Subcutaneous adipose tissue (tissue), 4 donors: ENCODE data around the gene CERS6. TPM values are rescaled to one million over a fixed set of nuclear protein-coding genes. Genes with fewer than 3 reads are reported as not detected.

ENCODE experiments used
- total RNA-seq, 4 donors: library from RNA; depleted of rRNA; stranded (reverse); fragments of >200 nt; gene quantifications; one replicate each; pipeline ENCODE4 v1.1.0, GENCODE V29; 2016
- TF ChIP-seq, protein P1 (sequence below): fragments of 450-650 bp; IDR thresholded peaks from one replicate; pipeline ENCODE4 v1.5.1; 2016; ENCODE audit warnings: low read depth, mild to moderate bottlenecking, control low read depth, antibody characterized with exemption, moderate library complexity

CERS6 gene
- total RNA-seq, 4 donors from 2014 or later, result 51.7 to 77.1 (median 59.3) TPM

DNA sequence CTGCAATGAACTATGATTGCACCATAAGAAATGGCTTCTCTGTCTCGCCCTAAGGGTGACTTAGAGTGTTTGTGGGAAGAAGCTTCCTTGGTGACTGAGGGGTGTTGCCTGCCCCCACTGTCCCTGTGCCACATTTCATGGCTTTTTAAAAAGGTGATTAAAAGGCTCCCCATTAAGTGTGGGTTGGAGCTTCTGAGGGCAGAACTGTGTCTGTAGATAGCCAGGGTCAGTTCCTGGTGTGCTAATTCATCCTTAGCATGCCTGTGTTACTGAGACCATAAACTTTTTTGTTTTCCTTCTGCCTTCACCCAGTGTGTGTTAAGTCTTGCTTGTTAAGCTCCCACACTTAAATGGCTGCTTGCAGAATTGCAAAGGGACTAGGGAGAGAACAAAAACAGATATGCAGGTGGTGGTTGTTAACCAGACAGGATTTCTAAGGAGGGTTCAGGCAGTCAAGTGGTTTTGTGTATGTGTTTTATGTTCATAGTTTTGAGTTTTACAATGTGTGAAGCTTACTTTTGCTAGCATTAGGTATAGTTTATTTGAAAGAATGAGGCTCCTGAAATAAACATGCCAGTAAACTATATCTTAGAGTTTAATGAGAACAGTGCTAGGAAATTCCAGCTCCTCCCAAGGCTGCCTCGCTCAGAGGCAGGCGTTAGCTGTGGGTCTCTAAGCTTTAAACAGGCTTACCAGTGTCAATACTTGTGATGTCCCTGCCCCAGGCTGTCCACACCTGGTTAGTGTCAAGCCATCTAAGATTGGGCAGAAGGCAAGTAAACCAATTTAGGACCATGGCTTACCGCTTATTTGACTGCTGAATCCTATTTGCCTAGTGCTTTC is 14.5 kb downstream of the CERS6 start:
- TF ChIP-seq, protein P1, sequence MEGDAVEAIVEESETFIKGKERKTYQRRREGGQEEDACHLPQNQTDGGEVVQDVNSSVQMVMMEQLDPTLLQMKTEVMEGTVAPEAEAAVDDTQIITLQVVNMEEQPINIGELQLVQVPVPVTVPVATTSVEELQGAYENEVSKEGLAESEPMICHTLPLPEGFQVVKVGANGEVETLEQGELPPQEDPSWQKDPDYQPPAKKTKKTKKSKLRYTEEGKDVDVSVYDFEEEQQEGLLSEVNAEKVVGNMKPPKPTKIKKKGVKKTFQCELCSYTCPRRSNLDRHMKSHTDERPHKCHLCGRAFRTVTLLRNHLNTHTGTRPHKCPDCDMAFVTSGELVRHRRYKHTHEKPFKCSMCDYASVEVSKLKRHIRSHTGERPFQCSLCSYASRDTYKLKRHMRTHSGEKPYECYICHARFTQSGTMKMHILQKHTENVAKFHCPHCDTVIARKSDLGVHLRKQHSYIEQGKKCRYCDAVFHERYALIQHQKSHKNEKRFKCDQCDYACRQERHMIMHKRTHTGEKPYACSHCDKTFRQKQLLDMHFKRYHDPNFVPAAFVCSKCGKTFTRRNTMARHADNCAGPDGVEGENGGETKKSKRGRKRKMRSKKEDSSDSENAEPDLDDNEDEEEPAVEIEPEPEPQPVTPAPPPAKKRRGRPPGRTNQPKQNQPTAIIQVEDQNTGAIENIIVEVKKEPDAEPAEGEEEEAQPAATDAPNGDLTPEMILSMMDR, result no peak

DNA sequence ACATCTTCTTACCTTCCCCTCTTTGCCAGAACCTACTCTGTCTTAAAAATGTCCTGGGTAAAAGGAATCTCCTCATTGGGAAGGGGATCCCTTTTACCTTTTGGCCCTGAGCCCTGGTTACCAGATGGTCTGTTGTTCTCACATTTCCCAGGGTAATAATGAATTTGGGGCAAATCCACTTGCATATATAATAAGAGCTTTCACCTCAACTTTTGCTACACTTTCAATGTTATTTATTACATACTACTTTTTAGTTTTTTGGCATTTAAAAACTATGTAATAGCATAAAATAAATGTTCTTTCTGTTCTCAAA is 15.0 kb downstream of the CERS6 start:
- TF ChIP-seq, protein P1, result no peak

DNA sequence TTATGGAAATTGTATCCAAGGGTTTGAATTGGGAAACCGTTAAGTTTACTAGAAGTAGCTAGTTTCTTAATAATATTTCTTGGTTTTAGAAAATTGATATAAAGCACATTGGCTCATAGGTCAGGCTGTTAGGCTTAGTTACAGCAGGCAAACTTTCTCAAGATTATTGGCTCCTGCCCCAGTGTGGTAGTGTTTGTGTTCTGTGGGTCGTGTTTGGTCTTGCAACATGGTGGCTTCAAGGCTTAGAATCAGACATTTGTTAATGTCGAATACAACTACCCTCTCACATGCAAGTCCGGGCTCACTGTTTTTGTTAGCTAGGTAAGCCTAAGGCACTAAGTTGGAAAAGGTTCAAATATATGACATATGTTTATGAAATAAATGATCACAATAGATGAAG is 19.6 kb downstream of the CERS6 start:
- TF ChIP-seq, protein P1, result no peak

DNA sequence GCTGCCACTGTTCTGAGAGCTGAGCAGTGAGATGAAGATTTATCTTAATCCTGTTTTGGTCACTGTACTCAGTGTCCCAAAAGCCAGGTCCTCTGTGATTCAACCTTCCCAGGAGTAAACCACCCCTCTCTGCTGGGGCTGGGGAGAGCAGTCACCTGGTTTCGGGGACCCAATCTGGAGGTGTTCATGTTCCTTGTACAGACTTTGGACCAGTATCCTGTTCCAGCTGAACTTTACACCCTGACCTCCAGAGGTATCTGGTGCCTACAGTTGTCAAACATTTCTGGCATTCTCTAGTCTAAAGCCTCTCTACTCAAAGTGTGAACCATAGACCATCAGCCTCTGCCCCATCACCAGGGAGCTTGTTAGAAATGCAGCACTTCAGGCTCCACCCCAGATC is 22.1 kb downstream of the CERS6 start:
- TF ChIP-seq, protein P1, result no peak

DNA sequence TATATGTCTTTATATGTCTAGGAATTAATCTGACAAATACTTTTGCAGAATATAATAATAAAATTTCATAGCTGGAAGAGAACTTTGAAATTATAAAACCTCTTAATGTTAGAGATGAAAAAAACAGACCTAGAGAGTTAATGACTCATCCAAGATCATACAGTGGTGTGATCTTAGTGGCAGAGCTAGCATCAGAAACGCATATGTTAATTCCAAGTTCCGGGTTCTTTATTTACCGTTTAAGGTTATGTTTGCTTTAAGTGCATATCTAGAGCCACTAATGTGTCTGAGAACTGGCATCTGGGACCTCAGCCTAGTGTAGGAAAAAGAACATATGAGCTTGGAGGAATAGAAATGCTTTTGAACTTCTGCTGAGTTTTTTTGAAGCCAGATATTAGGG is 24.3 kb downstream of the CERS6 start:
- TF ChIP-seq, protein P1, result no peak

DNA sequence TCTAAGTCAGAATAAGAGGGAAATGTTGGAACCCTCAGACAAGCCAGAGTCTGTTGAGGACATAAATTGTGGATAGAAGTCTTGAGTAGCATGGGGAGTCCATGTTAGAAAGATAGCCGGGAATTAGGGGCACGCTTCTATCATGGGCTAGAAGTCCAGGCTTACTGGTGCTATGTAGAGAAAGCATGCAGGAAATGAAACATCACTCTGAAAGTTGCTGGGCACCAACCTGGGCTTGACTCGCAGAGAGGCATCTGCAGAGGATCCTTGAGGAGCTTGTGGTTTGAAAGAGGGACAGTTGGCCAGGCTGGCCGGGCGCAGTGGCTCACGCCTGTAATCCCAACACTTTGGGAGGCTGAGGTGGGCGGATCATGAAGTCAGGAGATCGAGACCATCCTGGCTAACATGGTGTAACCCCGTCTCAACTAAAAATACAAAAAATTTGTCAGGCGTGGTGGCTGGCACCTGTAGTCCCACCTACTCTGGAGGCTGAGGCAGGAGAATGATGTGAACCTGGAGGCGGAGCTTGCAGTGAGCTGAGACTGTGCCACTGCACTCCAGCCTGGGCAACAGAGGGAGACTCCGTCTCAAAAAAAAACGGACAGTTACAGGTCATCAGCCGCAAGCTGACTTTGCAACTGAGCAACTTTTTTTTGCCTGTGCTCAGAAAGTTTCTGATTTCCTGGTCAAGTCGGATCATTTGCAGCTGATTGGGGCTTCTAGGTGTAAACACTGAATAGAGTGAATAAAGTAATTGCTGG is 24.9 kb downstream of the CERS6 start:
- TF ChIP-seq, protein P1, result no peak

DNA sequence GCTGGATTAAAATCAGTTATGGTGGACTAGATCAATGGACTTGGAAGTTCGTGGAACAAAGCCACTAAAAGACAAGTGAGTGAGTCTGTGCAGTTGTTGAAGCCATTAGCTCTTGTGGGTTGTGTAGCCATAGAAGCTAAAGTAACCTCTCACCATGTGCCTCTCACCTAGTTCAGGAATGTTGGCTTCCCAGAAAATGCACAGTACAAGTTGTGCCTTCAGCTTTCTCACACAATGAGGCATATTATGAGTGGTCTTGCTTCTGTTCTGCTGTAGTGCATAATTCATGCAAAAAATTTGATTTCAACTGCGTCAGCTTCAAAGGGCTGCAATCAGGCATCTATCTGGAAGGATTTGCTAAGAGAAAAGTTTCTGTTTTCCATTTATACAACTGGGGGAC is 26.2 kb downstream of the CERS6 start:
- TF ChIP-seq, protein P1, result no peak
